Measurements from ENCODE around the gene TAB3. TPM values are rescaled to one million over a fixed set of nuclear protein-coding genes. Genes with fewer than 3 reads are reported as not detected.

TAB3 gene, protein sequence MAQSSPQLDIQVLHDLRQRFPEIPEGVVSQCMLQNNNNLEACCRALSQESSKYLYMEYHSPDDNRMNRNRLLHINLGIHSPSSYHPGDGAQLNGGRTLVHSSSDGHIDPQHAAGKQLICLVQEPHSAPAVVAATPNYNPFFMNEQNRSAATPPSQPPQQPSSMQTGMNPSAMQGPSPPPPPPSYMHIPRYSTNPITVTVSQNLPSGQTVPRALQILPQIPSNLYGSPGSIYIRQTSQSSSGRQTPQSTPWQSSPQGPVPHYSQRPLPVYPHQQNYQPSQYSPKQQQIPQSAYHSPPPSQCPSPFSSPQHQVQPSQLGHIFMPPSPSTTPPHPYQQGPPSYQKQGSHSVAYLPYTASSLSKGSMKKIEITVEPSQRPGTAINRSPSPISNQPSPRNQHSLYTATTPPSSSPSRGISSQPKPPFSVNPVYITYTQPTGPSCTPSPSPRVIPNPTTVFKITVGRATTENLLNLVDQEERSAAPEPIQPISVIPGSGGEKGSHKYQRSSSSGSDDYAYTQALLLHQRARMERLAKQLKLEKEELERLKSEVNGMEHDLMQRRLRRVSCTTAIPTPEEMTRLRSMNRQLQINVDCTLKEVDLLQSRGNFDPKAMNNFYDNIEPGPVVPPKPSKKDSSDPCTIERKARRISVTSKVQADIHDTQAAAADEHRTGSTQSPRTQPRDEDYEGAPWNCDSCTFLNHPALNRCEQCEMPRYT
- total RNA-seq: 10 to 100 TPM; 34.8 to 40.6 TPM

DNA sequence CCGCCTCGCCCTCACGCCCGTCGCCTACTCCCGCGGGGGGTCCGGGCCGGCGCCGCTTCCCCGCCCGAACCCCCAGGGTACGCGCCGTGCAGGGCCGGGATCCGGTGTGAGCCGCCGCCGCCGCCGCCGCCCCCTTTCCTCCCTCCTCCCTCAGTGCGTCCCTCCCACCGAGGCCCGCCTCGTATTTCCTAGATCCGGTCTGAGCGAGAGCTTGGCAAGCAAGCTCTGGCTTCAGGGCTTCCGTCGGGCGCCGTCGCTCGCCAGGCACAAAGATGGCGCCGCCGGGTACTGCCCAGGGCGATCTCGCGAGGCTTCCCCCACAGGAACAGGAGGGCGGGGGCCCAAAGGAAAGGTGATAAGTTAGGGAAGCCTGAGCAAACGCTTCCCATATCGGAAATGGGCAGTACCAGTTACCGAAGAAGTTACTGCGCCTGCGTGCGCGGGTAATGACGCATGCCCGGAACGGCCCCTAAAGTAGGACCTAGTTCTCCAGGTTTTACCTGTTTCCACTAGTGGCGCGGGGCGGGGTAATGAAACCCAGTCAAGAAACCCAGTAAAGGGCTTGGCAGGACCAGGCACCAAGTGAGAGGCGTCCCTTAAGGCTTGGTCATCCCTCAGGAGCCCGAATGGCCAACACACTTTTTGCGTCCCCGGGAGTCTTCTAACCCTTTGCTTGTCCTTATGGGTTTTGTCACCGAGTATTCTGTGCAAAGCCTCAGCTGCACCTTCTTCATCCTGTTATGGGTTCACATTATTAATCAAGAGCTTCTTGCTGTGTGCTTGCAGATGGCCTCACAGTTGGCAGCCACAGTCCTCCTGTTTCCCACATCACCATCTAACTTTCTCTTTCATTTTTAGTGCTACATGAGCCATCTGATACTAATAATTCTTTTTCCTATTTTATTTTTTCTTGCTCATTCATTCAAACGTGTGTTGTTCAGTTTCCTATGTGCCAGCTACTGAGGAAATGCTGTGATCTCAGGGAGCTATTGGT, at the start of gene TAB3:
TSS of gene TAB3 (minus strand) at position 108 of the 994 bp plus-strand sequence. CDS start 29,666 bp downstream, outside the sequence.
- H3K9me3 ChIP-seq: no peaks in the 10 kb centered on the region
- TF ChIP-seq, protein P1, sequence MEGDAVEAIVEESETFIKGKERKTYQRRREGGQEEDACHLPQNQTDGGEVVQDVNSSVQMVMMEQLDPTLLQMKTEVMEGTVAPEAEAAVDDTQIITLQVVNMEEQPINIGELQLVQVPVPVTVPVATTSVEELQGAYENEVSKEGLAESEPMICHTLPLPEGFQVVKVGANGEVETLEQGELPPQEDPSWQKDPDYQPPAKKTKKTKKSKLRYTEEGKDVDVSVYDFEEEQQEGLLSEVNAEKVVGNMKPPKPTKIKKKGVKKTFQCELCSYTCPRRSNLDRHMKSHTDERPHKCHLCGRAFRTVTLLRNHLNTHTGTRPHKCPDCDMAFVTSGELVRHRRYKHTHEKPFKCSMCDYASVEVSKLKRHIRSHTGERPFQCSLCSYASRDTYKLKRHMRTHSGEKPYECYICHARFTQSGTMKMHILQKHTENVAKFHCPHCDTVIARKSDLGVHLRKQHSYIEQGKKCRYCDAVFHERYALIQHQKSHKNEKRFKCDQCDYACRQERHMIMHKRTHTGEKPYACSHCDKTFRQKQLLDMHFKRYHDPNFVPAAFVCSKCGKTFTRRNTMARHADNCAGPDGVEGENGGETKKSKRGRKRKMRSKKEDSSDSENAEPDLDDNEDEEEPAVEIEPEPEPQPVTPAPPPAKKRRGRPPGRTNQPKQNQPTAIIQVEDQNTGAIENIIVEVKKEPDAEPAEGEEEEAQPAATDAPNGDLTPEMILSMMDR (IDR thresholded peaks at IDR 0.05): no peak
- H3K27ac ChIP-seq: peak within 1 kb of the TSS; percentile 76 to 80
- peaks cover 0 to 6% of the 10 kb centered on the region in 2 donors for H3K4me1 ChIP-seq (ENCODE audit: control insufficient read depth in 1 of 2, low read depth in 2 of 2)
- ATAC-seq (ENCODE audit: insufficient number of reproducible peaks, low FRiP score, low read depth) (peak; percentile 83), DNase-seq (ENCODE audit: low spot score) (peak; percentile 82)
- no peaks in the 10 kb centered on the region for H3K27me3 ChIP-seq (replicated peaks; ENCODE audit: insufficient read depth)
- peak within 1 kb of the TSS; percentile 83 for H3K4me3 ChIP-seq
- H3K36me3 ChIP-seq: no peaks in the 10 kb centered on the region

DNA sequence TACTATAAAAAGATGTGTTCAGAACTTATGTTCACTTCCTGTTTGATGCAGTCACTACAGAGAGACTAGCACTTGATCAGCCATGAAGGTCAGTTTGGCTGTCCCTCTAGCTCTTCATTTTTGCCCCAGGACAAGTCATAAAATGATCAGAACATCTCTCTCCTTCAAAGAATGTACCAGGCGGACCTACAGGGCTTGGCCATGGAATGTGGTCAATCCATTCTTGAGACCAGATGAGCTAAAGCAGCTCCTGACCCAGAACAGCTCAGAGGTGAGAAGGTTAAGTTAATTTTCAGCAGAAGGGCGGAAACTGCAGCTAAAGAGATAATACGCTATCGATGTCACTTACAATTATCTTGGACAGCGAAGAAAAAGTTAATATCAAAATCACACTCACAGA, 49.2 kb upstream of the TAB3 start:
- ATAC-seq (ENCODE audit: insufficient number of reproducible peaks, low FRiP score, low read depth) (no peak), DNase-seq (ENCODE audit: low spot score) (no peak)
- TF ChIP-seq, protein P1 (IDR thresholded peaks at IDR 0.05): no peak
- H3K4me3 ChIP-seq: no peak overlapping the region
- H3K27me3 ChIP-seq (replicated peaks; ENCODE audit: insufficient read depth): no peaks in the 10 kb centered on the region
- H3K9me3 ChIP-seq: no peaks in the 10 kb centered on the region
- H3K36me3 ChIP-seq: no peaks in the 10 kb centered on the region
- no peak overlapping the region for H3K27ac ChIP-seq
- H3K4me1 ChIP-seq (ENCODE audit: control insufficient read depth in 1 of 2, low read depth in 2 of 2): no peaks in the 10 kb centered on the region

DNA sequence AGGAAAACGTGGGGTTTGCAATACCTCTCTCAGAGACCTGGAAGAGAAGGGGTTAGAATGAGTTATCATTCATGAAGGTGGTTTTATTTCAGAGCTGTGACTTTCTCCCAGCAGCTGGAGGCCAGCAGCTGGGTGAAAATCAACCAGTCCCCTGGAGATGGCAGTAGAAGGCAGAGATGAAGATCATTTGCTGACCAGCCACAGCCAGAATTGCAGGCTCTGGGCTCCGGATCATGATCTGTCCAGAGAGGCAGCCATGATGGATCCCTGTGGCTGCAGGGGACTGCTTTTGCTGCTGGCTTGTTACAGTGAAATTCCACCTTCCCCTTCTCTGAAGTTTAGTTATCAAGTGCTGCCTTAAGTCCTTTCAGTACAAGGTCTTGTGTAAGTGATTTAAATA, 46.9 kb upstream of the TAB3 start:
- no peaks in the 10 kb centered on the region for H3K27me3 ChIP-seq (replicated peaks; ENCODE audit: insufficient read depth)
- no peak for ATAC-seq (ENCODE audit: insufficient number of reproducible peaks, low FRiP score, low read depth)
- H3K4me1 ChIP-seq (ENCODE audit: control insufficient read depth in 1 of 2, low read depth in 2 of 2): no peaks in the 10 kb centered on the region
- no peak for DNase-seq (ENCODE audit: low spot score)
- TF ChIP-seq, protein P1 (IDR thresholded peaks at IDR 0.05): no peak
- H3K9me3 ChIP-seq: no peaks in the 10 kb centered on the region
- H3K27ac ChIP-seq: no peak overlapping the region
- H3K4me3 ChIP-seq: no peak overlapping the region
- H3K36me3 ChIP-seq: no peaks in the 10 kb centered on the region

DNA sequence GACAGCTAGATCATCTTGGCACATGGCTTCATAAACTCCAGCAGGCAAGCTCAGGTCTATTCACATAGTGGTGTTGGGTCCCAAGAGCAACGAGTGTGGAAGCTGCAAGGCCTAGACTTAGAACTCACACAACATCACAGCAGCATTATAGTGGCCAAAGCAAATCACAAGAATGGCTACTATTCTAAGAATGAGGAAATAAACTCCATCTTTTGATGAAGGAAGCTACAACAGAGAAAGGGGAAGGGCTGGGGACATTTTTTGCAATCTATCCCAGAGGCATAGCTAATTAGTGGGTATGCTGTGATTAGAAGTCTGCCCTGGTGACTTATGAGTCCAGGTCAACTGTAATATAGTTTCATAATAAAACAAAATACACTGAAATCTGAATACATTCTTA, 42.9 kb upstream of the TAB3 start:
- Histone ChIP-seq H3K27ac (no peak overlapping the region), H3K27me3 (replicated peaks; ENCODE audit: insufficient read depth) (no peaks in the 10 kb centered on the region), H3K4me1 (ENCODE audit: control insufficient read depth in 1 of 2, low read depth in 2 of 2) (no peaks in the 10 kb centered on the region), H3K9me3 (no peaks in the 10 kb centered on the region), H3K4me3 (no peak overlapping the region), H3K36me3 (no peaks in the 10 kb centered on the region)
- ATAC-seq (ENCODE audit: insufficient number of reproducible peaks, low FRiP score, low read depth) (no peak), DNase-seq (ENCODE audit: low spot score) (no peak)
- TF ChIP-seq, protein P1 (IDR thresholded peaks at IDR 0.05): no peak
